ENCODE measurements around the gene OR10D3. TPM values are rescaled to one million over a fixed set of nuclear protein-coding genes. Genes with fewer than 3 reads are reported as not detected.

Gene OR10D3
- total RNA-seq, 6 experiments from 2014 or later: not detected

- Mint-ChIP-seq H3K4me1 (ENCODE audit: low read depth) (no peaks in the 10 kb centered on the region), H3K4me3 (no peak overlapping the region), H3K36me3 (ENCODE audit: low read depth) (no peaks in the 10 kb centered on the region; the same call in 1 of the 2 replicates), H3K27me3 (ENCODE audit: insufficient read depth) (no peaks in the 10 kb centered on the region), H3K27ac (no peak overlapping the region), H3K9me3 (peaks cover 25% of the 10 kb centered on the region)
- TF ChIP-seq CTCF (IDR thresholded peaks at IDR 0.05): no peak
- DNase-seq: no peak
Observed at GRCh38 chr11:124170801-124171586, 12.2 kb upstream of the OR10D3 start.

GRCh38 chr11:124172101-124172500 is 11.0 kb upstream of the OR10D3 start:
- no peaks in the 10 kb centered on the region for H3K27me3 Mint-ChIP-seq (ENCODE audit: insufficient read depth)
- no peaks in the 10 kb centered on the region; the same call in 1 of the 2 replicates for H3K36me3 Mint-ChIP-seq (ENCODE audit: low read depth)
- H3K4me1 Mint-ChIP-seq (ENCODE audit: low read depth): no peaks in the 10 kb centered on the region
- no peak for TF ChIP-seq CTCF (IDR thresholded peaks at IDR 0.05)
- H3K9me3 Mint-ChIP-seq: peaks cover 20% of the 10 kb centered on the region
- H3K27ac Mint-ChIP-seq: no peak overlapping the region
- H3K4me3 Mint-ChIP-seq: no peak overlapping the region
- DNase-seq: no peak

- peaks cover 15% of the 10 kb centered on the region for H3K9me3 Mint-ChIP-seq
- no peak for TF ChIP-seq CTCF (IDR thresholded peaks at IDR 0.05)
- H3K36me3 Mint-ChIP-seq (ENCODE audit: low read depth): no peaks in the 10 kb centered on the region; the same call in 1 of the 2 replicates
- H3K4me1 Mint-ChIP-seq (ENCODE audit: low read depth): no peaks in the 10 kb centered on the region
- no peak overlapping the region for H3K27ac Mint-ChIP-seq
- H3K4me3 Mint-ChIP-seq: no peak overlapping the region
- DNase-seq: no peak
- H3K27me3 Mint-ChIP-seq (ENCODE audit: insufficient read depth): no peaks in the 10 kb centered on the region
Observed at GRCh38 chr11:124172599-124172998, 10.5 kb upstream of the OR10D3 start.

- no peak overlapping the region for H3K27ac Mint-ChIP-seq
- no peaks in the 10 kb centered on the region; the same call in 1 of the 2 replicates for H3K36me3 Mint-ChIP-seq (ENCODE audit: low read depth)
Observed at GRCh38 chr11:124174001-124174583, 9.1 kb upstream of the OR10D3 start.

More at GRCh38 chr11:124174001-124174583, 9.1 kb upstream of the OR10D3 start:
- TF ChIP-seq CTCF (IDR thresholded peaks at IDR 0.05): no peak
- DNase-seq: peak; percentile 3
- Mint-ChIP-seq H3K4me1 (ENCODE audit: low read depth) (no peaks in the 10 kb centered on the region), H3K4me3 (no peak overlapping the region), H3K27me3 (ENCODE audit: insufficient read depth) (no peaks in the 10 kb centered on the region), H3K9me3 (peaks cover 14% of the 10 kb centered on the region)
